SW480 (cell line): Measurements from ENCODE around the gene KLHL6.
"Not testable (repeated sequence)": the region's sequence is repeated elsewhere in the genome, so short reads cannot be mapped to it uniquely, and the experiment has no call there.

Experiments
- DNase-seq: peaks from one replicate; pipeline ENCODE4 v3.0.0-alpha.2; 2016; ENCODE audit warnings: low spot score

KLHL6 gene

GRCh38 chr3:183447206-183448001 is 108.1 kb downstream of the KLHL6 start:
- DNase-seq, result peak; percentile 93

DNA sequence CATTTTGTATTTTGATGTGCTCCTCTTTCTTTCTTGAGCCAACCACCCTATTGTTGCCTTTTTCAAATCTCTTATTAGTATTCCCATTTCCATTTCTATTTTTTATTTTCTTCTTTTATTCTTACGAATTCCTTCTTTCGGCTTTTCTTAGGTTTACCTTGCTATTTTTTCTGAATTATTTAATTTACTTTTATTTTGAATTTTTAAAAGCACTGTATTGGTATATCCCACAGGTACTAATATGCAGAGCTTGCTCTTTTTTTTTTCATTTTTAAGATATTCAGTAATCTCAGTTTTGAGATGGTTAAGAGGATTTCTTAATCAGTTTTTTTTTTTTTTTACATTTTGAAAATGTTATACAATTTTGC is 108.7 kb downstream of the KLHL6 start:
- no peak for DNase-seq

- DNase-seq, result no peak
These were observed 110.8 kb downstream of the KLHL6 start for GRCh38 chr3:183444748-183445147.

DNA sequence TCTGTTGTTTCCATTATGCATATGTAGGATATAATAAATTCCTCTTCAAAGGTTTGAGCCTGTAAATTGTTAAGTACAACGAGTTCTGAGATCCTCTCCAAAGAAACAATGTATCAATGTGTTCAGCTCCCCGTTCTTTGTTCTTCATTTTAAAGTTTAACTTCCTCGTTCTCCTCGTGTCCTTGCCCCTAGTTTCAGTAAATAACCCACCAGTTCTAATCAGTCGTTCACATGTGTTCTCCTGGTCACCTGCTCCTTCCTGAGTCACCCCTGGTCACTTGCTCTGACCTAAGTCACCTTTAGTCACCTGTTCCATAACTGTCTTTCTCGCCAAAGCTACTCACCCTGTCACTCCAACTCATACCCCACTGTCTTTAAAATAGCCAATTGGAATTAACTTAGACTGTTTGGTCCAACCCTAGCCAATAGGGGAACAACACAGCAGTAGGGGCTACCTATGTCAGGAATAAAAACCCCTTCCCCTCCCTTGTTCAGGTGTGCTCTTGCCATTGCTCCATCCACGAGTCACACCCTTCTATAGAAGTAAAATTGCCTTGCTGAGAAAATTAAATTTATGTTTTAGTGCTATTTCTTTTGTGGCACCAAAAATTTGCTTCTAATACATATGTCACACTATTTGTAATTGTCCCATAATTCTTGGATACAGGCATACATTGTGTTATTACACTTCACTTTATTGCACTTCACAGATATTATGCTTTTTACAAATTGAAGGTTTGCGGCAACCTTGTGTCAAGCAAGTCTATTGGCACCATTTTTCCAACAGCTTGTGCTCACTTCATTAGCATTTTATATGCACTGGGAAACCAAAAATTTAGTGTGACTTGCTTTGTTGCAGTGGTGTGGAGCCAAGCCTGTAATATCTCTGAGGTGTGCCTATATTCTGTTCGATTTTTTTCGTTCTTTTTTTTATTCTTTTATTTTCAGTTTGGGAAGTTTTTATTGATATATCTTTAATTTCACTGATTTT is 111.8 kb downstream of the KLHL6 start:
- no peak for DNase-seq

- no peak for DNase-seq
These were observed 112.5 kb downstream of the KLHL6 start for GRCh38 chr3:183442994-183443393.

GRCh38 chr3:183440521-183440920 is 115.0 kb downstream of the KLHL6 start:
- not testable (repeated sequence) for DNase-seq

- no peak for DNase-seq
These were observed 116.0 kb downstream of the KLHL6 start for GRCh38 chr3:183439515-183439914.

GRCh38 chr3:183438735-183439134 is 116.8 kb downstream of the KLHL6 start:
- no peak for DNase-seq

- no peak for DNase-seq
These were observed 117.6 kb downstream of the KLHL6 start for GRCh38 chr3:183437666-183438564.
